PFSK-1 (cell line): ENCODE data around the gene PRMT9.

Experiments
- POLR2AphosphoS5 ChIP-seq: IDR thresholded peaks from 2 replicates; pipeline ENCODE4 v1.6.1; 2012; ENCODE audit warnings: low read depth, mild to moderate bottlenecking, control low read depth, low read length, moderate library complexity
- TAF1 ChIP-seq: IDR thresholded peaks from 2 replicates; pipeline ENCODE4 v1.6.1; 2012; ENCODE audit warnings: low read length, control low read depth, borderline replicate concordance; ENCODE audit not compliant: insufficient read depth

GRCh38 chr4:147689067-147689466 is 5.1 kb upstream of the PRMT9 start:
- TF ChIP-seq POLR2AphosphoS5 (no peak), TAF1 (no peak)
